ENCODE data around the gene AFAP1.

DNA sequence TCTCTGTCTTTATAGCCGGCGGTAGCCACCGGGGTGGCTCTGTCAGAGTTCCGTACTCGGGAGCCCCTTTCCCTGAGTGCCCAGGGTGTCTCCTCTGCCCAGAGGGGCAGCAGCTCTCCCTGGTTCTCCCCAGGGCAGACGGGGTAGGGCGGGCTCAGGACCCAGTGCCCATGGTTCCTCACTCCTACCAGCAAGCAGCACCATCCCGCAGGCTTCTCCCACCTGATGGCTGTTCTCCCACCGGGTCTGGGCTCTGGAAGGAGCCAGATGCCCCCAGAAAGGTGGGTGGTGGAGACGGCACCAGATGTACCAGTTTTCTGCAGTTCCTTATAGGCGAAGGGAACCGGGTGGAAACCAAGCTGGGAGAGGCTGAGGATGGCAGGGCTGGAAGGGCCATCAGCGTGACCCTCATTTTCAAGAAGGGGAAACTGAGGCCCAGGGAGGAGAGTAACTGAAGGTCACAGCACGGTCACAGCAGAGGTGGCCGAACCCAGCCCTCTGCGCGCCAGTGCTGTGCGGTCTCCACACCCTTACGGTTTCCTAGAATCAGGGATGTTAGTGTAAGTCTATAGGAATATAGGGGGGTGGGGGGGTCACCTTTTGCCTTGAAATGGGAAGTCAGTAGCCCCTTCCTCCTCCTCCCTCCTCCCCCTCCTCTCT lies 198.7 kb downstream of the AFAP1 start:
- TF ChIP-seq, protein P1, sequence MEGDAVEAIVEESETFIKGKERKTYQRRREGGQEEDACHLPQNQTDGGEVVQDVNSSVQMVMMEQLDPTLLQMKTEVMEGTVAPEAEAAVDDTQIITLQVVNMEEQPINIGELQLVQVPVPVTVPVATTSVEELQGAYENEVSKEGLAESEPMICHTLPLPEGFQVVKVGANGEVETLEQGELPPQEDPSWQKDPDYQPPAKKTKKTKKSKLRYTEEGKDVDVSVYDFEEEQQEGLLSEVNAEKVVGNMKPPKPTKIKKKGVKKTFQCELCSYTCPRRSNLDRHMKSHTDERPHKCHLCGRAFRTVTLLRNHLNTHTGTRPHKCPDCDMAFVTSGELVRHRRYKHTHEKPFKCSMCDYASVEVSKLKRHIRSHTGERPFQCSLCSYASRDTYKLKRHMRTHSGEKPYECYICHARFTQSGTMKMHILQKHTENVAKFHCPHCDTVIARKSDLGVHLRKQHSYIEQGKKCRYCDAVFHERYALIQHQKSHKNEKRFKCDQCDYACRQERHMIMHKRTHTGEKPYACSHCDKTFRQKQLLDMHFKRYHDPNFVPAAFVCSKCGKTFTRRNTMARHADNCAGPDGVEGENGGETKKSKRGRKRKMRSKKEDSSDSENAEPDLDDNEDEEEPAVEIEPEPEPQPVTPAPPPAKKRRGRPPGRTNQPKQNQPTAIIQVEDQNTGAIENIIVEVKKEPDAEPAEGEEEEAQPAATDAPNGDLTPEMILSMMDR (conservative IDR thresholded peaks at IDR 0.05; ENCODE audit: low read length): no peak
- TF ChIP-seq EZH2phosphoT487 (IDR thresholded peaks at IDR 0.05; ENCODE audit: borderline replicate concordance): no peak

Measured in Loucy (cell line).